Esophagus muscularis mucosa (tissue), 4 donors: Measurements from ENCODE around the gene PIK3CB.

Experiments
- EP300 ChIP-seq: sonication (generic); formaldehyde crosslinking; IDR thresholded peaks from one replicate; pipeline ENCODE4 v1.6.1; 2017; ENCODE audit warnings: antibody characterized with exemption
- POLR2AphosphoS5 ChIP-seq, 2 donors: sonication (generic); formaldehyde crosslinking; IDR thresholded peaks; one replicate each; pipeline ENCODE4 v1.6.1; 2017; ENCODE audit warnings: antibody characterized with exemption in 2 of 2
- TF ChIP-seq, protein P1 (sequence below), 3 experiments: fragments of 200-600 bp in 2 of 3; fragments of 450-650 bp in 1 of 3; sonication (generic) in 2 of 3; IDR thresholded peaks; one replicate each; pipeline ENCODE4 v1.5.1; 2017 to 2019; ENCODE audit warnings: antibody characterized with exemption in 3 of 3, mild to moderate bottlenecking in 2 of 3, moderate library complexity in 1 of 3

- TF ChIP-seq EP300 (no peak), POLR2AphosphoS5 (IDR thresholded peaks at IDR 0.05) (no peak)
- TF ChIP-seq, protein P1, sequence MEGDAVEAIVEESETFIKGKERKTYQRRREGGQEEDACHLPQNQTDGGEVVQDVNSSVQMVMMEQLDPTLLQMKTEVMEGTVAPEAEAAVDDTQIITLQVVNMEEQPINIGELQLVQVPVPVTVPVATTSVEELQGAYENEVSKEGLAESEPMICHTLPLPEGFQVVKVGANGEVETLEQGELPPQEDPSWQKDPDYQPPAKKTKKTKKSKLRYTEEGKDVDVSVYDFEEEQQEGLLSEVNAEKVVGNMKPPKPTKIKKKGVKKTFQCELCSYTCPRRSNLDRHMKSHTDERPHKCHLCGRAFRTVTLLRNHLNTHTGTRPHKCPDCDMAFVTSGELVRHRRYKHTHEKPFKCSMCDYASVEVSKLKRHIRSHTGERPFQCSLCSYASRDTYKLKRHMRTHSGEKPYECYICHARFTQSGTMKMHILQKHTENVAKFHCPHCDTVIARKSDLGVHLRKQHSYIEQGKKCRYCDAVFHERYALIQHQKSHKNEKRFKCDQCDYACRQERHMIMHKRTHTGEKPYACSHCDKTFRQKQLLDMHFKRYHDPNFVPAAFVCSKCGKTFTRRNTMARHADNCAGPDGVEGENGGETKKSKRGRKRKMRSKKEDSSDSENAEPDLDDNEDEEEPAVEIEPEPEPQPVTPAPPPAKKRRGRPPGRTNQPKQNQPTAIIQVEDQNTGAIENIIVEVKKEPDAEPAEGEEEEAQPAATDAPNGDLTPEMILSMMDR (IDR thresholded peaks at IDR 0.05) = no peak
Measured at GRCh38 chr3:138872632-138873031, 37.9 kb upstream of the PIK3CB start.
